ENCODE data around the gene SULT1C3.
"Not testable (repeated sequence)": the region's sequence is repeated elsewhere in the genome, so short reads cannot be mapped to it uniquely, and the experiment has no call there.

The SULT1C3 gene

GRCh38 chr2:108253106-108253505 is 13.3 kb downstream of the SULT1C3 start:
- DNase-seq = no peak

- no peak for DNase-seq
Measured at GRCh38 chr2:108257757-108258331, 18.1 kb downstream of the SULT1C3 start.

GRCh38 chr2:108260773-108261172 is 21.0 kb downstream of the SULT1C3 start:
- DNase-seq = no peak

GRCh38 chr2:108262036-108262435 is 22.3 kb downstream of the SULT1C3 start:
- no peak for DNase-seq

- DNase-seq = no peak
Measured at GRCh38 chr2:108263401-108263800, 23.6 kb downstream of the SULT1C3 start.

GRCh38 chr2:108266218-108266617 is 26.4 kb downstream of the SULT1C3 start:
- DNase-seq = no peak

- no peak for DNase-seq
Measured at GRCh38 chr2:108267101-108267500, 27.3 kb downstream of the SULT1C3 start.

GRCh38 chr2:108268001-108268400 is 28.2 kb downstream of the SULT1C3 start:
- no peak for DNase-seq

GRCh38 chr2:108270346-108270745 is 30.6 kb downstream of the SULT1C3 start:
- no peak for DNase-seq

GRCh38 chr2:108270768-108271506 is 31.2 kb downstream of the SULT1C3 start:
- no peak for DNase-seq

- no peak for DNase-seq
Measured at GRCh38 chr2:108271691-108272253, 32.0 kb downstream of the SULT1C3 start.

GRCh38 chr2:108278631-108279030 is 38.9 kb downstream of the SULT1C3 start:
- no peak for DNase-seq

- DNase-seq = no peak
Measured at GRCh38 chr2:108279468-108279867, 39.7 kb downstream of the SULT1C3 start.

GRCh38 chr2:108280466-108280865 is 40.7 kb downstream of the SULT1C3 start:
- DNase-seq = no peak

GRCh38 chr2:108284566-108284965 is 44.8 kb downstream of the SULT1C3 start:
- DNase-seq = not testable (repeated sequence)

GRCh38 chr2:108285616-108286015 is 45.8 kb downstream of the SULT1C3 start:
- no peak for DNase-seq

GRCh38 chr2:108287169-108287568 is 47.4 kb downstream of the SULT1C3 start:
- no peak for DNase-seq

- DNase-seq = no peak
Measured at GRCh38 chr2:108288534-108289106, 48.9 kb downstream of the SULT1C3 start, which contains the start of gene SULT1C2. Gene SULT1C2, plus strand, starts transcription at chr2:108288895. Its CDS starts 4,773 bp downstream, at chr2:108293668.

GRCh38 chr2:108293850-108294249 is 54.1 kb downstream of the SULT1C3 start:
- no peak for DNase-seq

GRCh38 chr2:108297436-108298141 is 57.8 kb downstream of the SULT1C3 start:
- no peak for DNase-seq

GRCh38 chr2:108301558-108301957 is 61.8 kb downstream of the SULT1C3 start:
- DNase-seq = no peak

GRCh38 chr2:108304975-108305374 is 65.2 kb downstream of the SULT1C3 start:
- no peak for DNase-seq

- DNase-seq = no peak
Measured at GRCh38 chr2:108305901-108306300, 66.1 kb downstream of the SULT1C3 start.

Data from SHP77 treated with DMSO at 0.1 percent for 48 hours (cell line).